Fibroblast of the aortic adventitia (primary cell): ENCODE data around the gene SLC16A10. TPM values are rescaled to one million over a fixed set of nuclear protein-coding genes. Genes with fewer than 3 reads are reported as not detected.
"Not testable (repeated sequence)": the region's sequence is repeated elsewhere in the genome, so short reads cannot be mapped to it uniquely, and the experiment has no call there.

Experiments
- DNase-seq: peaks from one replicate; pipeline ENCODE4 v3.0.0-alpha.2; 2010; ENCODE audit warnings: low read depth
- H3K4me3 ChIP-seq: 2 replicates; pipeline ENCODE4 v1.5.1; 2011; ENCODE audit warnings: low read depth, mild to moderate bottlenecking, control low read depth, low read length, moderate library complexity
- CTCF ChIP-seq: IDR thresholded peaks from 2 replicates; pipeline ENCODE4 v1.5.1; 2011; ENCODE audit warnings: mild to moderate bottlenecking, low read length, control low read depth, inconsistent platforms; ENCODE audit not compliant: insufficient read depth
- total RNA-seq: library from RNA; depleted of rRNA; stranded (reverse); fragments of >200 nt; gene quantifications from 2 replicates; pipeline ENCODE4 v1.2.3, GENCODE V29; 2012; ENCODE audit warnings: low replicate concordance

Gene SLC16A10
- total RNA-seq, 1 donor = not detected

- H3K4me3 ChIP-seq = no peak overlapping the region
- no peak for DNase-seq
- TF ChIP-seq CTCF = no peak
These were observed 100.6 kb downstream of the SLC16A10 start for GRCh38 chr6:111187874-111188273.

- H3K4me3 ChIP-seq, DNase-seq: not testable (repeated sequence)
These were observed 102.4 kb downstream of the SLC16A10 start for GRCh38 chr6:111189666-111190210.

- TF ChIP-seq CTCF = no peak
These were observed 103.3 kb downstream of the SLC16A10 start for GRCh38 chr6:111190637-111191036.

GRCh38 chr6:111191136-111191535, 103.8 kb downstream of the SLC16A10 start:
- not testable (repeated sequence) for H3K4me3 ChIP-seq, DNase-seq

More at GRCh38 chr6:111190637-111191036, 103.3 kb downstream of the SLC16A10 start:
- H3K4me3 ChIP-seq = no peak overlapping the region
- DNase-seq = no peak

GRCh38 chr6:111192911-111193555, 105.7 kb downstream of the SLC16A10 start:
- H3K4me3 ChIP-seq = no peak overlapping the region
- no peak for TF ChIP-seq CTCF
- no peak for DNase-seq

- no peak for TF ChIP-seq CTCF
- no peak overlapping the region for H3K4me3 ChIP-seq
- DNase-seq = no peak
These were observed 108.4 kb downstream of the SLC16A10 start for GRCh38 chr6:111195656-111196055.

- no peak for TF ChIP-seq CTCF
- H3K4me3 ChIP-seq = no peak overlapping the region
- DNase-seq = no peak
These were observed 111.5 kb downstream of the SLC16A10 start for GRCh38 chr6:111198841-111199240.

GRCh38 chr6:111199935-111200334, 112.6 kb downstream of the SLC16A10 start:
- H3K4me3 ChIP-seq = no peak overlapping the region
- TF ChIP-seq CTCF = no peak
- DNase-seq = no peak
